Heart right ventricle (tissue), 16 donors: ENCODE data around the gene ZNF594. TPM values are rescaled to one million over a fixed set of nuclear protein-coding genes. Genes with fewer than 3 reads are reported as not detected.
A peak's percentile ranks its signal among the peaks of the same experiment; 100 is the strongest.
"Not testable (repeated sequence)": the region's sequence is repeated elsewhere in the genome, so short reads cannot be mapped to it uniquely, and the experiment has no call there.

Experiments
- ATAC-seq, 8 donors: fragments of 200-7000 bp; cut with Tn5 transposase; one replicate each; pipeline ENCODE4 v1.9.1; 2020; ENCODE audit warnings: mild to moderate bottlenecking in 8 of 8, moderate library complexity in 8 of 8, moderate number of reproducible peaks in 1 of 8
- DNase-seq, 2 donors: peaks; one replicate each; pipeline ENCODE4 v3.0.0-alpha.2; 2020
- H3K27ac ChIP-seq, 10 donors: fragments of 200-600 bp; sonication (generic) in 2 of 10; one replicate each; pipeline versions ENCODE4 v1.5.0 to v1.8.0; 2020 to 2022; ENCODE audit warnings: mild to moderate bottlenecking in 3 of 10
- H3K27me3 ChIP-seq, 7 donors: fragments of 200-600 bp; one replicate each; pipeline ENCODE4 v1.8.0; 2021 to 2022; ENCODE audit warnings: mild to moderate bottlenecking in 2 of 7
- H3K36me3 ChIP-seq, 9 donors: fragments of 200-600 bp; sonication (generic) in 1 of 9; one replicate each; pipeline versions ENCODE4 v1.5.0 to v1.8.0; 2020 to 2022; ENCODE audit warnings: mild to moderate bottlenecking in 2 of 9
- H3K4me1 ChIP-seq, 9 donors: fragments of 200-600 bp; sonication (generic) in 1 of 9; one replicate each; pipeline versions ENCODE4 v1.5.0 to v1.8.0; 2020 to 2022; ENCODE audit warnings: mild to moderate bottlenecking in 4 of 9
- H3K4me3 ChIP-seq, 10 donors: fragments of 200-600 bp; sonication (generic) in 2 of 10; one replicate each; pipeline versions ENCODE4 v1.5.0 to v1.8.0; 2020 to 2022; ENCODE audit warnings: mild to moderate bottlenecking in 7 of 10, moderate library complexity in 2 of 10
- H3K9me3 ChIP-seq, 11 donors: fragments of 200-600 bp in 10 of 11; sonication (generic) in 2 of 11; one replicate each; pipeline versions ENCODE4 v1.5.0 to v1.8.0; 2013 to 2022; ENCODE audit warnings: mild to moderate bottlenecking in 2 of 11, control low read depth in 1 of 11, moderate library complexity in 1 of 11
- WGBS, 2 donors: extraction: QIAGEN DNeasy Blood & Tissue Kit; methylation state at CpG; one replicate each; pipeline ENCODE4 v1.1.7; 2013; ENCODE audit warnings: inconsistent platforms in 1 of 2; 5-methylcytosine and 5-hydroxymethylcytosine counted together
- intact Hi-C, 10 donors: fragments of 100-400 bp; cut with DNase I; formaldehyde crosslinking; loops; one replicate each; pipeline versions ENCODE4 v1.11.1 to v1.14.2; 2022
- polyA plus RNA-seq, 2 donors: library from polyadenylated mRNA; stranded (reverse); fragments of 200-250 nt; gene quantifications; one replicate each; pipeline ENCODE4 v1.2.3, GENCODE V29; 2013
- total RNA-seq, 10 donors: library from RNA; stranded (reverse); fragmentation: NEBNext Ultra II Directional in 3 of 10; extraction: Animal tissue kit (Norgen Biotek cat#: 25700) in 3 of 10; gene quantifications; one replicate each; pipeline versions ENCODE4 v1.2.1 to v1.2.4, GENCODE V29; 2021 to 2023
- TF ChIP-seq, protein P1 (sequence below), 9 donors: fragments of 200-600 bp; sonication (generic) in 2 of 9; IDR thresholded peaks; one replicate each; pipeline versions ENCODE4 v1.5.0 to v1.8.0; 2021 to 2022; ENCODE audit warnings: antibody characterized with exemption in 9 of 9, mild to moderate bottlenecking in 5 of 9, moderate library complexity in 1 of 9
- donor health status: Arrhythmogenic right ventricular cardiomyopathy.
- donor health status: ischemic (EF 13 %, LVEDD 7.1; RV severe dilation, severe dysfunction).
- donor health status: healthy with polysubstance abuse.
- donor health status: DM: no; HTN: yes; CAD: no.
- donor health status: DM: no; HTN: no; CAD: no.
- donor health status: ischemic (EF 25% LVEDD 6.9; RV normal size, moderate dysfunction).
- donor health status: ischemic (EF 25% LVEDD 5.7; RV mildly dilated, moderate dysfunction).
- donor health status: healthy.
- donor health status: DM: yes; HTN: yes; CAD: no.
- donor health status: Ischemic cardiomyopathy.
- donor health status: ischemic (EF 35%, LVEDD 5.7; RV mildly dilated, moderate dysfunction).
- donor health status: nonischemic (EF 11% LVEDD 7.7; RV severe dilation, severe dysfunction).
- donor health status: DM: yes; HTN: yes; CAD: no.
- donor health status: PGD.
- donor health status: ischemic (EF 29% LVEDD 5.4; RV normal size, mild dysfunction).
- donor health status: nonischemic (EF 23%, LVEDD 6.1; RV moderate dilation, normal function).

The ZNF594 gene
- total and polyA plus RNA-seq, 12 donors, result 1.4 to 9.1 (median 6.7) TPM

DNA sequence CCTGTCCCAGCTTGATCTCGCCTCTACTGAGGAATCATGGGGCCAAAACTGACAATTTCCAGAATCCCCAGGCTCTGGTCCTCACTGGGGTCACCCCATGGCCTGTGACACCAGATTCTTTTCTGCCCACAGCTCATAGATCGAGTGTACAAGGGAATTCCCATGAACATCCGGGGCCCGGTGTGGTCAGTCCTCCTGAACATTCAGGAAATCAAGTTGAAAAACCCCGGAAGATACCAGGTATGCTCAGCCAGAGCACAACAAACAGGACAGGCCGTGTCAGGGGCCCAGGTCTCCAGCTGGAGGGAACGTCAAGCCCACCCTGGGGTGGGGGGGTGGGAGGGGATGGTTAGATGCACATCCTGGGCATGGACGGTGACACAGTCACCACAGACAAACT is 58.4 kb downstream of the ZNF594 start:
- TF ChIP-seq, protein P1, sequence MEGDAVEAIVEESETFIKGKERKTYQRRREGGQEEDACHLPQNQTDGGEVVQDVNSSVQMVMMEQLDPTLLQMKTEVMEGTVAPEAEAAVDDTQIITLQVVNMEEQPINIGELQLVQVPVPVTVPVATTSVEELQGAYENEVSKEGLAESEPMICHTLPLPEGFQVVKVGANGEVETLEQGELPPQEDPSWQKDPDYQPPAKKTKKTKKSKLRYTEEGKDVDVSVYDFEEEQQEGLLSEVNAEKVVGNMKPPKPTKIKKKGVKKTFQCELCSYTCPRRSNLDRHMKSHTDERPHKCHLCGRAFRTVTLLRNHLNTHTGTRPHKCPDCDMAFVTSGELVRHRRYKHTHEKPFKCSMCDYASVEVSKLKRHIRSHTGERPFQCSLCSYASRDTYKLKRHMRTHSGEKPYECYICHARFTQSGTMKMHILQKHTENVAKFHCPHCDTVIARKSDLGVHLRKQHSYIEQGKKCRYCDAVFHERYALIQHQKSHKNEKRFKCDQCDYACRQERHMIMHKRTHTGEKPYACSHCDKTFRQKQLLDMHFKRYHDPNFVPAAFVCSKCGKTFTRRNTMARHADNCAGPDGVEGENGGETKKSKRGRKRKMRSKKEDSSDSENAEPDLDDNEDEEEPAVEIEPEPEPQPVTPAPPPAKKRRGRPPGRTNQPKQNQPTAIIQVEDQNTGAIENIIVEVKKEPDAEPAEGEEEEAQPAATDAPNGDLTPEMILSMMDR (IDR thresholded peaks at IDR 0.05), result no peak
- no peak for ATAC-seq
- 61 to 70% methylated on average over 8 of the region's 8 CpGs for WGBS, 2 donors

DNA sequence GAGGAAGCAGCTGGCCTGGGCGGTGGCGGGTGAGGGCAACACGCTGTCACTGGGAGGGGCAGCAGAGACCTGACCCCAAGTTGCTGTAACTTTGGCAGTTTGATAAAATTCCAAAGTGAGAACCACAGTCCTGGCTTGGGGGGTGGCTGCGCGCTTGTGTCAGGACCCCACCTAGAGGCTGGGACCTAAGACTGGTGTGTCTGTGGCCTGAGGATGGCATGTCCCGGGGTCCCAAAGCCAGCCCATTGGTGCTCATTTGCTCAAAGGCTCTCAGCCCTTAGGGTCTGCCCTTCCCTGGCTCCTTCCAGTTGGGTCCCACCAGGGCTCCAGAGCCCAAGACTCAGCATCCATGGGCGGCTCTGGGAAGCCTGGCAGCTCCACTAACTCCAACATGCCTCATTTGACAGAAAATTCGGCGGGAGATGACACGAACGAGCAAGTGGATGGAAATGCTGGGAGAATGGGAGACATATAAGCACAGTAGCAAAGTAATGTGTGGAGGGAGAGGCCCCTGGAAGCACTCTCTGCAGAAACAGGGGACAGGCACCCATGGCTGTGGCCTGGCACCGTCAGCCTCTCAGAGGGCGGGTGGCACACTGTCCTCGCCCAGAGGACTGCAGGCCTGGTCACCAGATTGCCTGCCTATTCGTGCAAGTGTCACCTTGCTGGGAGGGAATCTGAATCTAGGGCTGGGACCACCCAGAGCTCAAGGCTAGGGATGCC is 59.0 kb downstream of the ZNF594 start:
- TF ChIP-seq, protein P1 (IDR thresholded peaks at IDR 0.05), result peak in 2 of 9 donors; percentile 2 to 15
- H3K36me3 ChIP-seq, H3K4me3 ChIP-seq, H3K9me3 ChIP-seq, ATAC-seq, H3K4me1 ChIP-seq, intact Hi-C loops, H3K27ac ChIP-seq, DNase-seq: not testable (repeated sequence)
- H3K27me3 ChIP-seq, result peaks cover 0 to 14% (median 0%) of the 10 kb centered on the region in 7 donors
- WGBS, 2 donors, result 88 to 93% methylated on average over 15 of the region's 15 CpGs

More for the DNA sequence above, 58.4 kb downstream of the ZNF594 start:
- peaks cover 0 to 11% (median 0%) of the 10 kb centered on the region in 7 donors for H3K27me3 ChIP-seq
- DNase-seq, result no peak
- no peaks in the 10 kb centered on the region for H3K9me3 ChIP-seq
- H3K4me3 ChIP-seq, result no peak overlapping the region
- no peaks in the 10 kb centered on the region for H3K36me3 ChIP-seq
- intact Hi-C loops, result no loop called here
- no peaks in the 10 kb centered on the region for H3K4me1 ChIP-seq
- no peak overlapping the region for H3K27ac ChIP-seq

DNA sequence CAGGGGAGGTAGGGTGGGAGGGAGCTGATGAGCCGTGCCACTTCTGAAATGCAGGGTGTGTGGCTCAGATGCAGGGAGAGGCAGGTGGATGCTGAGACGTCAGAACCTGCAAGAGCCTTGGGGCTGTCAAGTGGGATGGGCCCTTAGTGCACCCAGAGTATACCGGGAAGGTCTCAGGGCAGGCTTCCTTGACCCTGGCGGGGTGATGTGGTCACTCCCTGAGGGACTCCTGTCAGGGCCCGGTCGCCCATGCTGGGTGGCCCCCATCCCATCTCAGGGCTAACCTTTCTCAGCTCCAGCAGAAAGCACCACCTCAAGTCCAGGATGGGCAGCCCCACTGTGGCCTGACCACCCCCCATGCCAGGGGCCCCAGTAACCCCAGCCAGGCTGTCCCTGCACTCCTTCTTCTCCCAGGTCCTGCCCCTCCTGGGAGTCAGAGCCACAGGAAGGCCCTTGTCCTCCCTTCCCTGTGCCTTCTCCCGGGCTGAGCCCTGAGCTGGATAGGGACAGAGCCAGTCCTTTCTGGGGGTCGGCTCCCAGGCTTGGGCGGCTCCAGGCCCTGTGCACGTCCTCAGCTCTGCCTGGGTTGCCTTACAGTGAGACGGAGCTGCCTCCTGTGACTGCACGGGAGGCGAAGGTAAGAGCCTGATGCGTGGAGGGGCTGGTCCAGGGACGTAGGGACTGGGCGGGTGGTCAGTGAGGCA is 59.7 kb downstream of the ZNF594 start:
- H3K27ac ChIP-seq, ATAC-seq, DNase-seq, H3K4me1 ChIP-seq, intact Hi-C loops, H3K4me3 ChIP-seq, H3K36me3 ChIP-seq, H3K9me3 ChIP-seq: not testable (repeated sequence)
- H3K27me3 ChIP-seq, result peaks cover 0 to 20% (median 0%) of the 10 kb centered on the region in 7 donors
- 81 to 83% methylated on average over 15 to 16 of the region's 16 CpGs for WGBS, 2 donors

DNA sequence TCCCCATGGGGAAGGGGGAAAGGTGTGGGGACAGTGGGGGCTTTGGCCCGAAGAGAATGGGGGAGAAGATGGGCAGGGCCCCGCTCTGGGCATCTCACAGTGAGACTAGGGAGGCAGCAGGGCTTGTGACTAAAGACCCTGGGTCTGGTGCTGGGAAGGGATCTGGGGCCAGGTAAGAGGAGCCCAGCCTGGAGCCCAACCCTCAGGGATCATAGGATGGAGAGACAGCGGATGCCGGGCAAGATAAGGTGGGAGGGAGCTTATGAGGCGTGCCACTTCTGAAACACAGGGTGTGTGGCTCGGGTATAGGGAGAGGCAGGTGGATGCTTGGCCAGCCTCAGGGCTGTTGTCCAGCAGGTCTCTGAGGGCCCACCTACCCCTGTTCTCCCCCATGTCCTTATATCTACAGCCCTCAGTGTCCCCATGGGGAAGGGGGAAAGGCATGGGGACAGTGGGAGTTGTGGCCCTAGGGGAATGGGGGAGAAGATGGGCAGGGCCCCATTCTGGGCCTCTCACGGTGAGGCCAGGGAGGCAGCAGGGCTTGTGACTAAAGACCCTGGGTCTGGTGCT is 60.4 kb downstream of the ZNF594 start:
- TF ChIP-seq, protein P1 (IDR thresholded peaks at IDR 0.05), result no peak
- H3K4me3 ChIP-seq, result no peak overlapping the region
- intact Hi-C loops, result no loop called here
- no peak for DNase-seq
- no peaks in the 10 kb centered on the region for H3K4me1 ChIP-seq
- H3K9me3 ChIP-seq, result no peaks in the 10 kb centered on the region
- no peaks in the 10 kb centered on the region for H3K36me3 ChIP-seq
- no peak overlapping the region for H3K27ac ChIP-seq
- ATAC-seq, result no peak
- WGBS, 2 donors, result 91 to 93% methylated on average over 7 of the region's 7 CpGs
- H3K27me3 ChIP-seq, result peaks cover 0 to 22% (median 0%) of the 10 kb centered on the region in 7 donors

DNA sequence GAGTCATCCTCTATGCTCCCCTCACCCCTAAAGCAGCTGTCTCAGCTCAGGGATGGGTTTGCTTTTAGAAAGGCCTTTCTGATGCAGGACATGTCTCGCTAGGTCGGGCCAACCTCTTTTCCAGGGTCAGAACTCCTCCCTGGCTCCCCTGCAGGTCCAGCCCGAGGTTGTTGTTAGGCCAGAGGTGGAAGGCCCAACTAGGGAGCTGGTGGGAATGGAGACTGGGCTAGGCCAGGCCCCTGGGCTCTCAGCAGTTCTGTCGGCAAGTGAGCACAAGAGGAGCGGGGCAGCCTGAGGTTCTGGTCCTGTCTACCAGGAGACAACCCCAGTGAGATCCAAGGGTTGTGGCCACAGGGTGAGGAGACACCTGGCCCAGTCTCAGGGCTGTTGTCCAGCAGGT is 61.0 kb downstream of the ZNF594 start:
- H3K4me1 ChIP-seq, DNase-seq, ATAC-seq, H3K4me3 ChIP-seq, intact Hi-C loops, H3K36me3 ChIP-seq, H3K9me3 ChIP-seq, H3K27ac ChIP-seq: not testable (repeated sequence)
- H3K27me3 ChIP-seq, result peaks cover 0 to 22% (median 0%) of the 10 kb centered on the region in 7 donors
- WGBS, 2 donors, result 83 to 88% methylated on average over 5 of the region's 5 CpGs

DNA sequence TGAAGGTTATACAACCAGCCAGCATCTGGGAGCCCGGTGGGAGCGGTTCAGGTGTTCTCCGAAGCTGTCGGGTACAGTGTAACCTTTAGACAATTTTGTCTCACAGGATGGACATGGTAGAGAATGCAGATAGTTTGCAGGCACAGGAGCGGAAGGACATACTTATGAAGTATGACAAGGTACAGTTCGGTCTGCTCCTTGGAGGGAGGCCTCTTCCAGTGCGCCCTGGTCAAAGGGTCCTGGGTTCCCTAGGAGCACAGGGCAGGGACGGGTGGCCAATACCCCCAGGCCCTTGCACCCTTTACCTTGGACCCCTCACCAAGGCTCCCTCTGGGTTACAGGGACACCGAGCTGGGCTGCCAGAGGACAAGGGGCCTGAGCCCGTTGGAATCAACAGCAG is 61.4 kb downstream of the ZNF594 start:
- H3K4me1 ChIP-seq, intact Hi-C loops, ATAC-seq, H3K27ac ChIP-seq, DNase-seq, H3K4me3 ChIP-seq, H3K9me3 ChIP-seq, H3K36me3 ChIP-seq: not testable (repeated sequence)
- WGBS, 2 donors, result 90 to 92% methylated on average over 10 of the region's 10 CpGs
- H3K27me3 ChIP-seq, result peaks cover 0 to 22% (median 0%) of the 10 kb centered on the region in 7 donors

DNA sequence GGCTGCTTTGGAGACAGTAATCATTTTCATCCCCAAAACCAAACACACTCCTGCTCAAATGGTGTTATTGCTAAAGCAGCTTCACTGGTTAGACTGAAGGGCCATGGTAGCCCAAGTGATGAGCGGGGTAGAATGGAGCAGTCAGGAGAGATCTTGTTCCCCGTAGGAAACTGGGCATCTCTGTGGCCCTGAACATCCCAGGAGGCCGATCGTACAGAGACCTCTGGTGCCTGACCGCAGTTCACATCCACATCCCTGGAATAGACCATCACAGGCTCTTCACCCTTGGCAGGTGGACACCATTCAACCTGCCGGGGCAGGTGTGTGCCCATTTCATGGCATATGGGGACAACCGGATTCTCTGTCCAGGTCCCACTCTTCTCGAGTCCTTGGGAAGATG is 61.9 kb downstream of the ZNF594 start:
- DNase-seq, H3K9me3 ChIP-seq, H3K4me3 ChIP-seq, H3K27ac ChIP-seq, H3K36me3 ChIP-seq, ATAC-seq, intact Hi-C loops, H3K4me1 ChIP-seq: not testable (repeated sequence)
- peaks cover 0 to 22% (median 0%) of the 10 kb centered on the region in 7 donors for H3K27me3 ChIP-seq
- WGBS, 2 donors, result 87 to 88% methylated on average over 8 of the region's 8 CpGs
